HG03066 (cell line): Measurements from ENCODE around the gene CBLN3.

Source experiments
- ATAC-seq: cut with Tn5 transposase; IDR thresholded peaks from one replicate; pipeline ENCODE4 v1.9.1; 2021; ENCODE audit warnings: low read depth; ENCODE audit not compliant: unreplicated experiment

The CBLN3 gene

DNA sequence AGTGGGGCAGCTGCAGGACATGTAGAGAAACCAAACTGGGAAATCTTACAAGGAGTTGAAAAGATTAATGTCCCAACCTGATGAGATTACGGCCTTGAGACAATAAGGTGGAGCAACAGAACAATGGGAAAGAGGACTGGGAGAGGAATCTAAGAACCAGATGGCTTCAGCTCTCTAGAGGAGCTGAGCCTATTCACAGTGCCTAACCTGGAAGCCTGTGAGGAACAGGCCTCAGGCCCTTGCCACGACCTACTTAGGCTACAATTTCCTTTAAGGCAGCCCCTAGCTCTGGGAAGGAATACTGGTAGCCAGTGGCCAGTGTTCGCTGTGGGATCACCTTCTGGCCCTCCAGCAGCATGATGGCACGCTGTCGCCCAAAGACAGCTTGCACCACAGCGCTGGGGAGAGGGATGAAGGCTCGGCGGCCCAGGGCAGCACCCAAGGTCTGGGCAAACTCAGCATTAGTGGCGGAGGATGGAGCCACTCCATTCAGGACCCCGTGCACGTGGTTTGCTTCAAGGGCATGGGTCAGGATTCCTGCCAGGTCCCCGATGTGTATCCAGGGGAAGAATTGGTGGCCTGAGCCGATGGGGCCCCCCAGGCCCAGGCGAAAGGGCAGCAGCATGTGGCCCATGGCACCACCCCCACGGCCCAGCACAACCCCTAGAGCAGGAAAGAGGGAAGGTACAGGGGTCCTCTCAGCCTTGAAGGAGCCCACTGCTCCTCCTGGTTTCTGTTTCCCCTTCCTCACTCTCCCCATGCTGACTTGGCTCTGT lies 10.6 kb upstream of the CBLN3 start:
- no peak for ATAC-seq

DNA sequence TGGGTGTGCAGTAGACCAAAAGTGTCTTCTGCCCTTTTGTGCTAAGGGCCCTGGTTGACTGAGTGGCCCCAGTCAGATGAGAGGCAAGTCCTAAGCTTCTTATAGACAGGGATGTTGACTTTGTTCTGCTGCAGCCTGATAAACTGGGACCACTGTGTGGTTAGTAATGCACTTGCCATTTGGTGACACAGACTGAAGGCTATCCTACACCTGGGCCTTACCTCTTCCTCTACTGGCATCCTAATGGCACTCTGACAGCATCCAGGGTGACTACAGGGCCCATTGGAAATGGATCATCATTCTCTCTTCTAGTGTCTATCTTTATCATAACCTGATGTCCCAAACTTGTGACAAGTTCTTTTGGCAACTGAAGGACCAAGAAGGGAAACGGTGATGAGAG lies 9.8 kb upstream of the CBLN3 start:
- no peak for ATAC-seq

DNA sequence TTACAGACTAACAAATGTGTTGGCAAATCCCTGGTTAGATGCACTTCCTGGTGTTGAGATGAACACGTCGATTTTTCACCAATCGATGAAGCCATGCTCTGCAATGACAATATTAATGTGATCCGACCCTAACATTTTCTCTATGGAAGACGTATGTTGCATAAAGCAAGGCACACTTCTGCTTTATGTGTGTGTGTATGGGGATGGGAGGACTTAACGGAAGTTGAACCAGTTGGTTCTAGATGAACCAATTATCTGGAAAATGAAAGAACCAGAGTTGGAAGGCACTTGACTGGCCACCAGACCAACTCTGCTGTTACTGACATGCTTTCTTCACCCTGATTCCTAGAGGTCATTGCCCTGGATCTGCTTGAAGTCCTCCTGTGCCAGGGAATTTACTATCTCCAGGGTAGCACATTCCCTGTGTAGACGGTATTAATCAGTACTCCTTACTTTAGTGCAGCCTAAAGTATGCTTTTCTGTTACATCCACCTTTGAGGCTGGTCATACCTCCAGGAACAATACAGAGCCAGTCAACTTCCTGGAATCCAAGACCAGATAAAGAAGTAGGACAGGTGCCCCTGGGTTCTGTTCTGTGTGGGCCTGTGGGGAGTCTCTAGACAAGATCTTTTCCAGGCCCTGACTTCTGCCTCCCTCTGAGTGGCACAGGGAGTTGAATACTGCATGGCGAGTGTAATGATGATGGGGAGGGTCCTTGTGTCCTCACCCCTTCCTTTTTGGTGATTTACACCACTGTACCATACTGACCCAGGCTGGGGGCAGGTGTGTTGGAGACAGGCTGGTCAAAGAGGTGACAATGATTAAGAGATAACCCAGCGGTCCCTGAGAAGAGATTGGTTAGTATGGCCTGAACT lies 9.0 kb upstream of the CBLN3 start:
- no peak for ATAC-seq

DNA sequence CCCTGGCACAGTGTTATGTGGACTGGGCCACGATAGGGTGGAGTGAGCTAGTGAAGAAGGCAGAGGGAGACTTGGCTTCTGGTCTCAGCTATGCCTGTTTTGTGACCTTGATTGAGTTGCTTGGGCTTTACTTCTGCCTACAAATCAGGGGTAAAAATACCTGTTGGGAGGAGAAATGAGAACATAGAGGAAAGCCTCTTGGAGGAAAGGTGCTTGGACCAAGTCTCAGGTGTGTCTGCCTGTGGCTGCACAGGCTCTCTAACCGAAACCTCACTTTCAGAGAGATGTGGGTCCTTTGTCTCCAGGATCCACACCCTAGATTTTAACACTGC lies 8.2 kb upstream of the CBLN3 start:
- ATAC-seq = no peak

DNA sequence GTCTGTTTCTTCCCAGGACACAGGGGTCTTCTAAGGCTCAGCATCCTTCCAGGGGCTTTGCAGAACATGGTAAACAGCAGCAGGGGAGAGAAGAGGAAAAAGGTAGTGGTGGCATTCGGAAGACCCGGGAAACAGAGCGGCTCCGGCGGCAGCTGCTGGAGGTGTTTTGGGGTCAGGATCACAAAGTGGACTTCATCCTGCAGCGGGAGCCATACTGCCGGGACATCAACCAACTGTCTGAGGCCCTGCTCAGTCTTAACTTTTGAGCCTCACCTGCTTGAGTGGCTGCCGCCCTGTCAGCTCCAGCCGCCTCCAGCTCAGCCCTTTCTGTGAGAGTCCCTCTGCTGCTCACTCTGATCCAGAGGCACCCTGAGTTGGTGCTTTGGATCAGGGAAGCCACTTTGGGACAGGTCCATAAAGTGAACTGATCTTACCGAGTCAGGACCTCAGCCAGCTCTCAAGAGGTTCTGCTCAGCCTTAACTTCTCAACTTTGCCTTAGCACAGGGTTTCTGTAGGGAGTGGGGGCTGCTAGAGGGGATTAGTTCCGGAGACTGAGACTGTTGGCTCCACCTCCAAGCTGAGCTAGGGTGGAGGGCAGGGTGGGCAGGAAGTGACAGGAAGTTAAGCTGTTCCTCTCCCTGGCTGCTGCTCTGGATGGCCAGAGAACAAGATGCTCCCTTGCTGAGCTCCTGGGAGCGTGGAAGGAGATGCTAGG lies 7.7 kb upstream of the CBLN3 start:
- ATAC-seq = no peak

DNA sequence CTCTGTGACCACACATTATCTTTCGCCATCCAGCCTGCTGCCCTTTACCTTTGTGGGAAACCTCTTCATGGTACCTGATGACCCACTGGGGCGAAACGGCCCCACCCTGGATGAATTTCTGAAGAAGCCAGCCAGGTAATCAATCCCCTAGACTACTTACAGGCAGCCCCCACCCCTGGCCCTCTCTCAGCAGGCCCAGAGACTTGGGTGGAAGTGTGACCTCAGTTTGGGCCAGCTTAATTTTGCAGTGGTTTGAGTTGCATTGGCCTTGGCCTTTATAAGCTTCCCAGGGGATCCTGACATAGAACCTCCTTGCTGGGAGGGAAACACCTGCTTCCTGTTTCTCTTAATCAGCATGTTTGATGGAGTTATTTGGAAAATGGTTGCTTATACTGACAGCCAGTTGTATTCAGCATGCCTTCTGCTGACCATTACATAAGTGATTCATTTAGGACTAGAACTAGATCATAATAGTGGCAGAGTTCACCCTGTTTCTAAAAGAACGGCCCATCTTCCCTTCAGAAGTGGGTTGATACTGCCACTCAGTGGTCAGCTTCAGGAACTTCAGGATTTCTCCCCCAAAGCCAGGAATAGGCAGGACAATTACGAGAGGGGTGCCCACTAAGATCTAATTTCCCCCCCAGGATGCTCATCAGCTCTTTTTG lies 7.0 kb upstream of the CBLN3 start:
- no peak for ATAC-seq

DNA sequence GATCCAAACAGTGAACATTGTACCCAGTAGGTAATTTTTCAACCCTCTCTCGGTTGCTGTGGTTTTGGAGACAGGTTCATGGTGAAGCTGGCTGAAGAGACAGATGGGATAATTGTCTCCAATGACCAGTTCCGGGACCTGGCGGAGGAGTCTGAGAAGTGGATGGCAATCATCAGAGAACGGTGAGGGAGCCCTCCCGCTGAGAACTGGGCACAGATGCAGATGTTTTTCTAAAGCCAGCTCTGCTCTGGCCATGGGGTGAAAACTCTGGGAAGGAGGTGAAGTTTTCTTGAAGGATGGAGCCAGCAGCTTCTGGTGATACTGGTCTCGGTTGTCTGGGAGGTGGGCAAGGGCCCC lies 6.5 kb upstream of the CBLN3 start:
- no peak for ATAC-seq

DNA sequence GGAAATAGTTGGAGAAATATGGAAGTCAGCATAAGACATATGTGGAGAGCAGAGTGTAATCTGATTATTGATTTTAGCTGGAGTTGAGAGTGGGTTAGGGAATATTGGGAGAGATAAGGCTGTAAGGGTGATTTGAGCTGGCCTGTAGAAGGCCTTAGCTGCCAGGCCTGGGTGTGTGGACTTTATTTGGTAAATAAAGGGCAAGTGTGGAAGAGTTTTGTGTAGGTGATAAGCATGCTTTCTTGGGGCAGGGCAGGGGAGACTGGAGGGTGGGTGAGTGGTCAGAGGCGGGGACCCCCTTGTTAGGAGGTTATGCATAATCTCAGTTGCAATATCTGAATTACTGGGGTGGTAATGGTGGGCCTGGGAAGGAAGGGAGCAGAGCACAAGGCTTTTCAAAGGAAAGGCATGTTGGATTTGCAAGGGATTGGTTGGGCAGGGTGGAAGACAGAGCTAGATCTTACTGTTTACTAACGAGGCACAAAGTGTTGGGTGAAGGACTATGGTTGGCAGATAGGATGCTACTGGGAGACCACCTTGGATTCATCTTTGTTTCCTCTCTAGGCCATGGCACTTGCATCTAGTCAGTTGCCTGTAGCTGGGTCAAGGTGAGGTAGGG lies 5.8 kb upstream of the CBLN3 start:
- ATAC-seq = no peak

DNA sequence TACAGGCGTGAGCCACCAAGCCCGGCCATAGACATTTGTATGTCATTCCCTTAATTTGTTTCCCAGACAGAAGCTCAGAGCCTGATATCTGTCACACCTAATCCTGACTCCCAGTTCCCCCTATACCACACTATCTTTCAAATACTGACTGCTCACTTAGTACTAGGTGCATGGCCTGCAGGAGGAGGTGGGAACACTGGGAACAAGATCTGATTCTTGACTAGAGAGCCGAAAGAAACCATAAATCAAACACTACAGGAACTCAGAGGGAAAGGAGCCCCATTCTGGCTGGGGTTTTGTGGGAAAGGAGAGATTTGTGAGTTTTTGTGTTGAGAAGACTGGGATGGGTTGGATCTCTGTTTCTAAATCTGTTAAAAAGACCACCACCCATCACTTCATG lies 5.2 kb upstream of the CBLN3 start:
- no peak for ATAC-seq

DNA sequence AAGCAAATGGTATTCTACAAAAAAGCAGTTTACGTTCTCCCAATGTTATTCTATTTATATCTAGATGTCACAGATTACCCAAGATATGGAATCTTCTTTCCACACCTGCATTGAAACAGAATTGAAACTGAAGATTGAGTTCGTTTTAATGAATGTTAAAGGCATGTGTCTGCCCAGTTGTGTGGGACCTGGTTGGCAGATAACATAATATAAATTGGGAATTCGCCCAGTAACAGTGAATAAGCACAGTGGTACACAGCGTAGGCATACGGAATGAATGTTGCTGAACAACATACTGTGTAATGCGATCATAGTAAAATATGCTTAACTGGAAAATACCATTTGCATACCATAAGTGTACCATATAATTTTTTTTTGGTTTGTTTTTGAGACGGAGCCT lies 4.6 kb upstream of the CBLN3 start:
- ATAC-seq = no peak

DNA sequence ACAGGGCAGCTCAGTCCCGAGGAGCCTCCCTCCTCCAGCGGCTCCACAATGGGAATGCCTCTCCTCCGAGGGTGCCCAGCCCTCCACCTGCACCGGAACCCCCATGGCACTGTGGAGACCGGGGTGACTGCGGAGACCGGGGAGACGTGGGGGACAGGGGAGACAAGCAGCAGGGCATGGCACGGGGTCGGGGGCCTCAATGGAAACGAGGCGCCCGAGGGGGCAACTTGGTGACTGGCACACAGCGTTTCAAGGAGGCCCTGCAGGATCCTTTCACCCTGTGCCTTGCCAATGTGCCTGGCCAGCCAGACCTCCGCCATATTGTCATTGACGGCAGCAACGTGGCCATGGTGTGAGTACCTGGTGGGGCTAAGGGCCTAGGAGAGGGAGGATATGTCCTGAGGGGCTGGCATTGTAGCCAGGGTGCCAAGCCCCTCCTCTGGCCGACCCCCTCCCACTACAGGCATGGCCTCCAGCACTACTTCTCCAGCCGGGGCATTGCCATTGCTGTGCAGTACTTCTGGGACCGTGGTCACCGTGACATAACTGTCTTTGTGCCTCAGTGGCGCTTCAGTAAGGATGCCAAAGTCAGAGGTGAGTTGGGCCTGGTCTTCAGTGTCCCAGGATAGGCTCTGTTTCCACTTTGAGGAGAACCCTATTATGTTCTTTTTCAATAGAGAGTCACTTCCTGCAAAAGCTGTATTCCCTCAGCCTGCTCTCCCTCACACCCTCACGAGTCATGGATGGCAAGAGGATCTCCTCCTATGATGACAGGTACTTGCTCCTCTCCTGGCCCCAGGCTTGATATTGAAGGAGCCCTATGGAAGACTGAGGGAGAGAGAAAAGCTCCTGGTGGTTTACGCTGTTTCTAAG lies 3.0 kb upstream of the CBLN3 start:
- ATAC-seq = no peak

DNA sequence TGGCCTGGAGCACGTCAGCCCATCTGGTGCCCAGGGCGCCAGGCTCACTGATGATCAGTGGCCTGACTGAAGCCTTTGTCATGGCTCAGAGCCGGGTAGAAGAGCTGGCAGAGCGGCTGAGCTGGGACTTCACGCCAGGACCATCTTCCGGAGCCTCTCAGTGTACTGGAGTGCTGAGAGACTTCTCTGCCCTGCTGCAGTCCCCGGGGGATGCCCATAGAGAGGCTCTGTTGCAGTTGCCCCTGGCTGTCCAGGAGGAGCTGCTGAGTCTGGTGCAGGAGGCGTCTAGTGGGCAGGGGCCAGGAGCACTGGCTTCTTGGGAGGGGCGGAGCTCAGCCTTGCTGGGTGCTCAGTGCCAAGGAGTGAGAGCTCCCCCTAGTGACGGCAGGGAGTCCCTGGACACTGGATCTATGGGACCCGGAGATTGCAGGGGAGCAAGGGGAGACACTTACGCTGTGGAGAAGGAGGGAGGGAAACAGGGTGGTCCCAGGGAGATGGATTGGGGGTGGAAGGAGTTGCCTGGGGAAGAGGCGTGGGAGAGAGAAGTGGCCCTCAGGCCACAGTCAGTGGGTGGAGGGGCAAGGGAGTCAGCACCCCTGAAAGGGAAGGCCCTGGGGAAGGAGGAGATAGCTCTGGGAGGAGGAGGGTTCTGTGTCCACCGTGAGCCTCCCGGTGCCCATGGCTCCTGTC lies 2.2 kb upstream of the CBLN3 start:
- peak; percentile 42 for ATAC-seq

DNA sequence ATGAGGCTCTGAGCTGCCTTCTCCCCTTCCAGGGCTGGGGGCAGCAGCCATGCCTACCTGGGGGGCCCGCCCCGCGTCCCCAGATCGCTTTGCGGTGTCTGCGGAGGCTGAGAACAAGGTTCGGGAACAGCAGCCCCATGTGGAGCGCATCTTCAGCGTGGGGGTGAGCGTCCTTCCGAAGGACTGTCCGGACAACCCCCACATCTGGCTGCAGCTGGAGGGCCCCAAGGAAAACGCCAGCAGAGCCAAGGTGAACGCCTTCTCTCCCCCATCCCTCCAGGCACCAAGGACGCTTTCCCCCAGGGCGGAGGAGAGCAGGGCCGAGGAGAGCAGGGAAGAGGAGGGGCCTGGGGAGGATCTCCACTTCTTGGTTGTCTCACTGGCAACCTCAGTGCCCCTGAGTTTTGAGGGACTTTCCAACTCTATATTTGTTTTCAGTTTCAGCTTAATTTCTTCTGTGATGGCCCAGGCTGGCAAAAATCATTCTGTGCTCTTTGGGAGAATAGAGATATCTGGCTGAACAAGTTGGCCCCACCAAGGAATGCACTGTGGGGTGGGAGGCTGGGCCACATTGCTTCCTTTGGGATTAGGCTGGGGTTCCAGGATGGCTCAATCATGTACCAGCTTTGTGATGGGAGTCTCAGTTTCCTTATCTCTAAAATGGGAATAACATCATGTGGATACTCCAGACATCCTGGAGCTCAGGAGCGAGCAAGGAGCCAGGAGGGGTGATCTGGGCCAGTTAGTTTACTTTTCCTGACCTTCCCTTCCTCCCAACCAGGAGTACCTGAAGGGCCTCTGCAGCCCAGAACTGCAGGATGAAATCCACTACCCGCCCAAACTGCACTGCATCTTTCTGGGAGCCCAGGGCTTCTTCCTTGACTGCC lies 1.5 kb upstream of the CBLN3 start:
- ATAC-seq = no peak

DNA sequence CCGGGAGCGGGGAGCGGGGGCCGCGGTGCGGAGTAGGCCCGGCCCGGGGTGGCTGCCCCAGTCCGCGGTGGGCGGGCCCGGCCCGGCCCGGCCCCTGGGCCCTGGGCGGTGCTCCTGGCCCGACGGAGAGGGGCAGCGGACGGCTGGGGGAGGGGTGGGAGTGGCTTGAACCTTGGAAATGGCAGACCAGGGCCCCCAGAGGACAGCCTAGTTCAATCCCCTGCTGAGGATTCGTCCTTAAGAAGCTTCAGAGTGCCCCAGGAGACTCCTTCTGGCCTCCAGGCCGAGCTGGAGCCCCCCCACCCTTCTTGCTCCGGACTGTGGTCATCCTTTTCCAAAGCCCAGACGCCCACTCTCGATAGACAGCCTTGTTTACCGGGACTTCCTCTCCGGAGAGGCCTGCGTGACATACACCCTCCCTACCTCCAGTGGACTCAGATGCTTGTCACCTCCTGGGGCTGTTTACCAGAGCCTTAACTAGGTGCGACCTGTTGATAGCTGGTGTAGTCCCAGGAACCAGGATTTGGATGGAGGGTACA lies 744 bp upstream of the CBLN3 start:
- ATAC-seq = peak; percentile 63

DNA sequence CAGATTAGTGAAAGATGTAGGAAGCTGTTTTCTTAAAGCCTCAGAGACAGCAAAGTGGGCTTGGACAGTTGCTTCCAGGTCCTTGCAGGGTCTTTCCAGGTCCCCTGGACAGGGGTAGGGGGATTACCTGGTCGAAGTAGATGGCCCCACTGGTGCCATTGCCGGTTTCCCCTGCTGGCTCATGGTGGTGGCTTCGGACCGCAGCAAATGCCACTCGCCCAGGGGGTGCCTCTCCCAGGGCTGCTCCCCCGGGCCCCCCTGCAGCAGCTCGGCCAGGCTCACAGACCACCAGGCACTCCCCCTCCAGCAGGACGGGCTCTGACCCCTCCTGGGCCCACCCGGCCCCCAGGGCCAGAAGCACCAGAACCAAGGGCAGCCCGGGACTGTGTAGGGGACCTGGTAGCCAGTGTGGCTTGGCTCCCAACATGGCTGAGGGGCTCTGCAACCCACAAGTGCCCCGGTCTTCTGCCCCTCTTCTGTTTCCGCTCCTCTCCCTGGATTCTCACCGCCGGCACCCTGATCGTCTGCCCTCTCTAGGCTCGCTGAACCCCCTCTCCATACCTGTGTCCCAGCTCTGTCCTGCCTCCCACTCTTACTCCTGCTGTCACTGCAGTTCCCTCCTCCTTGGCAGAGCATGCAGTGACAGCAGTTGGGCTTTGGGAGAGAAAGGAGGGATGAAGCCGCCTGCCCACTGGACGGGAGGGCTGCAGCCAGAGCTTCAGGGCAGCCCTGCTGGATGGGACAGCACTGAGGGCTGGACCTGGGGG lies 657 bp downstream of the CBLN3 start:
- no peak for ATAC-seq

DNA sequence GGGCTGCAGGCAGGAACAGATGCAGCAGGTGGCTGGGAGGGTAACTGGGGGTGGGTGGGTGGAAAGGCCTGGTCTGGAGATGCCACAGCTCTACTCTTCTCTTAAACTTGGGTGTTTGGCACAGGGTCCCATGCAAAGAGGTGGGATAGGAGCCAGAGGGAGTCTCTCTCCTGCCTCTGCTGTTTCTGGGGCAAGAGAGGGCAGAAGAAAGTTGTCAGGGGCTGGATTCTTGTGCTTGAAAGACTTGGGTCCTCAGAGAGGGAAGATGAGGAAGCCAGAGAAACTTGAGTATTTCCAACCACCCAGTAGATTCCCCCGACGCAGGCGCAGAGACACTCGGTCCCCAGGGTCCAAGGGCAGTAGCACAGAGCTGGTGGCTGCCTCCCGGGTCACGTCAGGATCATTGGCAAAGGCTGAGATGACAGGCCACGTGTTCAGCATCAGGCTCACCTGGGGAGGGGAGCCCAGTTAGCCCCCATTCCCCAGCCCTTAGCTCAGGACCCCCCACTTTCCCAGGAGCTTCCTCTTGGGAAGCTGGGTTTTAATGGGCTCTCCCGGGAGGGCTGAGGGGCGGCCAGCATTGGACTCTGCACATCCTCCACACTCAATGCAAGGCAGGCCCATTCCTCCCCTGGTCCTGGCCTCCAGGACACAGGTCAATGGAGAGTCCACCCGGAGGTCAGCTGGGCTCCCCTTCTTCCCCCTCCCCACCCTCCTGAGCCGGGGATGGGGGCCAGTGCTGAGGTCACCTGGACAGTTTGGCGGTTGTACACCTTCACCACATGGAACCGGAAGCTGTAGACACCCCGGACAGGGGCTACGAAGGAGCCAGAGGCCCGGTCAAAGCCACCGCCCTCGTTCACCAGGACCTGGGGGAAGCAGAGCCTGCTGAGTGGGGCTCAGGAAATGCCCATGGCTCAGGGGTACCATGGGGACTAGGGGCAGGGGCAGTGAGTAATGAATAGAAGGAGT lies 1.6 kb downstream of the CBLN3 start:
- ATAC-seq = no peak
